ENCODE measurements around the gene GRM3. TPM values are rescaled to one million over a fixed set of nuclear protein-coding genes. Genes with fewer than 3 reads are reported as not detected.

The GRM3 gene
- total and polyA plus RNA-seq, 2 of the 4 experiments (the other 2 are of a cell fraction): not detected

GRCh38 chr7:86664486-86664885 lies 20.8 kb downstream of the GRM3 start:
- Histone ChIP-seq H3K4me1 (ENCODE audit: control insufficient read depth, insufficient read depth, low read length) (no peaks in the 10 kb centered on the region), H2BK15ac (ENCODE audit: low read depth, low read length) (no peak overlapping the region), H3K9me1 (ENCODE audit: insufficient read depth, low read length) (no peaks in the 10 kb centered on the region), H2BK5ac (ENCODE audit: low read depth, low read length, poor library complexity, severe bottlenecking) (no peak overlapping the region), H3K4me3 (ENCODE audit: insufficient read depth, low read depth, low read length) (no peak overlapping the region), H3K27ac (ENCODE audit: insufficient read depth, low read length) (no peak overlapping the region), H2BK120ac (ENCODE audit: low read depth, low read length) (no peak overlapping the region), H3K14ac (replicated peaks; ENCODE audit: low read depth, low read length) (no peak overlapping the region), H3K18ac (ENCODE audit: low read depth, low read length) (no peak overlapping the region), H4K20me1 (ENCODE audit: insufficient read depth, low read length) (no peaks in the 10 kb centered on the region), H2AK9ac (replicated peaks; ENCODE audit: low read depth, low read length, poor library complexity) (no peak overlapping the region), H3K23ac (ENCODE audit: low read depth, low read length) (no peak overlapping the region), H3K56ac (ENCODE audit: extremely low read depth, insufficient read depth, low read length) (no peak overlapping the region), H2AK5ac (ENCODE audit: low read depth, low read length) (no peak overlapping the region), H3K4ac (ENCODE audit: low read depth, low read length) (no peak overlapping the region), H4K91ac (ENCODE audit: insufficient read depth, low read depth, low read length) (no peak overlapping the region), H3K9ac (ENCODE audit: low read depth, low read length) (no peak overlapping the region), H3K79me1 (ENCODE audit: low read depth in 1 of 2, low read length in 2 of 2) (no peaks in the 10 kb centered on the region), H2BK20ac (ENCODE audit: low read depth, low read length) (no peak overlapping the region), H3K27me3 (ENCODE audit: control insufficient read depth, insufficient read depth, low read length) (no peaks in the 10 kb centered on the region), H3K36me3 (ENCODE audit: control insufficient read depth, insufficient read depth, low read length) (no peaks in the 10 kb centered on the region), H4K5ac (ENCODE audit: low read depth, low read length) (no peak overlapping the region), H4K8ac (ENCODE audit: low read depth in 2 of 2, low read length in 2 of 2) (no peak overlapping the region), H3K4me2 (ENCODE audit: low read depth, low read length) (no peak overlapping the region), H3K9me3 (ENCODE audit: control insufficient read depth, insufficient read depth, low read length) (0 out of 2 replicates have a peak, but pooled peaks cover 1% of the 10 kb centered on the region), H2AFZ (replicated peaks; ENCODE audit: low read length, poor library complexity) (no peak overlapping the region)
- ChIA-PET POLR2A (ENCODE audit: unreplicated experiment) (no interaction called here), CTCF (no interaction called here)
- DNase-seq (no peak), ATAC-seq (ENCODE audit: low read depth) (no peak)
- dilution Hi-C loops (cut with HindIII; ENCODE audit: low sequenced_read_pairs, unreplicated experiment) (no loop called here), in situ Hi-C loops (cut with MboI; ENCODE audit: low sequenced_read_pairs) (no loop called here), intact Hi-C loops (cut with micrococcal nuclease) (no loop called here)
- BruUV-seq (replicated peaks): no TSS peak
- WGBS, 2 experiments (ENCODE audit: extremely low coverage in 2 of 2, insufficient read length in 1 of 2): no CpG with 5 or more reads among the region's 1 CpG
- TF ChIP-seq MXI1 (IDR thresholded peaks at IDR 0.05; ENCODE audit: borderline replicate concordance, low read depth, low read length): no peak
- TF ChIP-seq, protein P1, sequence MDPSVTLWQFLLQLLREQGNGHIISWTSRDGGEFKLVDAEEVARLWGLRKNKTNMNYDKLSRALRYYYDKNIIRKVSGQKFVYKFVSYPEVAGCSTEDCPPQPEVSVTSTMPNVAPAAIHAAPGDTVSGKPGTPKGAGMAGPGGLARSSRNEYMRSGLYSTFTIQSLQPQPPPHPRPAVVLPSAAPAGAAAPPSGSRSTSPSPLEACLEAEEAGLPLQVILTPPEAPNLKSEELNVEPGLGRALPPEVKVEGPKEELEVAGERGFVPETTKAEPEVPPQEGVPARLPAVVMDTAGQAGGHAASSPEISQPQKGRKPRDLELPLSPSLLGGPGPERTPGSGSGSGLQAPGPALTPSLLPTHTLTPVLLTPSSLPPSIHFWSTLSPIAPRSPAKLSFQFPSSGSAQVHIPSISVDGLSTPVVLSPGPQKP (IDR thresholded peaks at IDR 0.05; ENCODE audit: borderline replicate concordance, low read depth, low read length): no peak
- no peak for TF ChIP-seq RAD21 (IDR thresholded peaks at IDR 0.05; ENCODE audit: low read length)
- no peak for TF ChIP-seq SMC3 (IDR thresholded peaks at IDR 0.05; ENCODE audit: low read depth, low read length)
- no peak for TF ChIP-seq RFX5 (IDR thresholded peaks at IDR 0.05; ENCODE audit: low read depth, low read length)
- TF ChIP-seq RCOR1 (IDR thresholded peaks at IDR 0.05; ENCODE audit: insufficient replicate concordance, low read length): no peak
- TF ChIP-seq POLR2A (IDR thresholded peaks at IDR 0.05; ENCODE audit: low read depth, low read length): no peak
- TF ChIP-seq FOS (IDR thresholded peaks at IDR 0.05; ENCODE audit: low read depth, low read length): no peak
- TF ChIP-seq MAFK (IDR thresholded peaks at IDR 0.05; ENCODE audit: low read depth, low read length): no peak
- TF ChIP-seq USF2 (IDR thresholded peaks at IDR 0.05; ENCODE audit: low read depth, low read length): no peak
- TF ChIP-seq MAZ (IDR thresholded peaks at IDR 0.05; ENCODE audit: borderline replicate concordance, low read depth, low read length): no peak
- TF ChIP-seq BHLHE40 (IDR thresholded peaks at IDR 0.05; ENCODE audit: low read depth, low read length): no peak
- no peak for TF ChIP-seq NFE2L2 (IDR thresholded peaks at IDR 0.05; ENCODE audit: low read depth, low read length)
- no peak for TF ChIP-seq CHD1 (IDR thresholded peaks at IDR 0.05; ENCODE audit: low read depth, low read length)
- TF ChIP-seq, protein P2, sequence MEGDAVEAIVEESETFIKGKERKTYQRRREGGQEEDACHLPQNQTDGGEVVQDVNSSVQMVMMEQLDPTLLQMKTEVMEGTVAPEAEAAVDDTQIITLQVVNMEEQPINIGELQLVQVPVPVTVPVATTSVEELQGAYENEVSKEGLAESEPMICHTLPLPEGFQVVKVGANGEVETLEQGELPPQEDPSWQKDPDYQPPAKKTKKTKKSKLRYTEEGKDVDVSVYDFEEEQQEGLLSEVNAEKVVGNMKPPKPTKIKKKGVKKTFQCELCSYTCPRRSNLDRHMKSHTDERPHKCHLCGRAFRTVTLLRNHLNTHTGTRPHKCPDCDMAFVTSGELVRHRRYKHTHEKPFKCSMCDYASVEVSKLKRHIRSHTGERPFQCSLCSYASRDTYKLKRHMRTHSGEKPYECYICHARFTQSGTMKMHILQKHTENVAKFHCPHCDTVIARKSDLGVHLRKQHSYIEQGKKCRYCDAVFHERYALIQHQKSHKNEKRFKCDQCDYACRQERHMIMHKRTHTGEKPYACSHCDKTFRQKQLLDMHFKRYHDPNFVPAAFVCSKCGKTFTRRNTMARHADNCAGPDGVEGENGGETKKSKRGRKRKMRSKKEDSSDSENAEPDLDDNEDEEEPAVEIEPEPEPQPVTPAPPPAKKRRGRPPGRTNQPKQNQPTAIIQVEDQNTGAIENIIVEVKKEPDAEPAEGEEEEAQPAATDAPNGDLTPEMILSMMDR (conservative IDR thresholded peaks at IDR 0.05; ENCODE audit: low read depth, low read length): no peak
- no peak for TF ChIP-seq CEBPB (IDR thresholded peaks at IDR 0.05; ENCODE audit: low read depth, low read length)
